Trophoblast cell (in vitro differentiated cells and primary cell): ENCODE measurements around the gene RNF19B.

Source experiments
- DNase-seq, 2 donors: peaks; one replicate each; pipeline ENCODE4 v3.0.0-alpha.2; 2016
- H2AFZ ChIP-seq: 2 replicates; pipeline ENCODE4 v1.6.1; 2013; ENCODE audit warnings: low read length, moderate library complexity, mild to moderate bottlenecking; ENCODE audit not compliant: insufficient read depth, poor library complexity
- H2AK5ac ChIP-seq: 2 replicates; pipeline ENCODE4 v1.6.1; 2013; ENCODE audit warnings: mild to moderate bottlenecking, low read length
- H2BK120ac ChIP-seq: 2 replicates; pipeline ENCODE4 v1.6.1; 2013; ENCODE audit warnings: low read length, mild to moderate bottlenecking, moderate library complexity; ENCODE audit not compliant: insufficient read depth, poor library complexity
- H2BK12ac ChIP-seq: 2 replicates; pipeline ENCODE4 v1.6.1; 2013; ENCODE audit warnings: mild to moderate bottlenecking, low read length, moderate library complexity
- H2BK5ac ChIP-seq: 2 replicates; pipeline ENCODE4 v1.6.1; 2013; ENCODE audit warnings: low read length, low read depth, moderate library complexity, mild to moderate bottlenecking; ENCODE audit not compliant: poor library complexity
- H3K14ac ChIP-seq: 2 replicates; pipeline ENCODE4 v1.6.1; 2013; ENCODE audit warnings: mild to moderate bottlenecking, low read length
- H3K18ac ChIP-seq: 2 replicates; pipeline ENCODE4 v1.6.1; 2013; ENCODE audit warnings: mild to moderate bottlenecking, low read length
- H3K23ac ChIP-seq: 2 replicates; pipeline ENCODE4 v1.6.1; 2013; ENCODE audit warnings: low read length
- H3K27ac ChIP-seq: 2 replicates; pipeline ENCODE4 v1.5.1; 2013; ENCODE audit warnings: low read depth, mild to moderate bottlenecking, inconsistent platforms, low read length, moderate library complexity
- H3K27me3 ChIP-seq: 2 replicates; pipeline ENCODE4 v1.6.1; 2013; ENCODE audit warnings: inconsistent platforms, mild to moderate bottlenecking, low read length, moderate library complexity; ENCODE audit not compliant: insufficient read depth
- H3K36me3 ChIP-seq, 2 experiments: 1 replicate in 1 of 2; 2 replicates in 1 of 2; pipeline ENCODE4 v1.6.1; 2013; ENCODE audit warnings: low read length in 2 of 2, mild to moderate bottlenecking in 2 of 2, moderate library complexity in 1 of 2; ENCODE audit not compliant: insufficient read depth in 2 of 2, control insufficient read depth in 1 of 2
- H3K4ac ChIP-seq: 2 replicates; pipeline ENCODE4 v1.6.1; 2013; ENCODE audit warnings: low read depth, mild to moderate bottlenecking, low read length, moderate library complexity
- H3K4me1 ChIP-seq, 2 experiments: 1 replicate in 1 of 2; 2 replicates in 1 of 2; pipeline ENCODE4 v1.6.1; 2013; ENCODE audit warnings: low read length in 2 of 2, mild to moderate bottlenecking in 2 of 2, moderate library complexity in 1 of 2; ENCODE audit not compliant: insufficient read depth in 2 of 2, control insufficient read depth in 1 of 2
- H3K4me2 ChIP-seq: 2 replicates; pipeline ENCODE4 v1.6.1; 2013; ENCODE audit warnings: inconsistent platforms, mild to moderate bottlenecking, low read length, moderate library complexity
- H3K4me3 ChIP-seq: 2 replicates; pipeline ENCODE4 v1.5.1; 2013; ENCODE audit warnings: mild to moderate bottlenecking, low read depth, low read length, inconsistent platforms
- H3K79me1 ChIP-seq: one replicate; pipeline ENCODE4 v1.6.1; 2013; ENCODE audit warnings: low read length
- H3K79me2 ChIP-seq: 2 replicates; pipeline ENCODE4 v1.6.1; 2013; ENCODE audit warnings: low read length, mild to moderate bottlenecking; ENCODE audit not compliant: control insufficient read depth, insufficient read depth, poor library complexity
- H3K9ac ChIP-seq: 2 replicates; pipeline ENCODE4 v1.6.1; 2013; ENCODE audit warnings: mild to moderate bottlenecking, low read length
- H3K9me3 ChIP-seq: 2 replicates; pipeline ENCODE4 v1.6.1; 2013; ENCODE audit warnings: low read depth, mild to moderate bottlenecking, control low read depth, inconsistent platforms, low read length; ENCODE audit not compliant: insufficient read depth
- H4K12ac ChIP-seq: 2 replicates; pipeline ENCODE4 v1.6.1; 2013; ENCODE audit warnings: low read depth, mild to moderate bottlenecking, low read length, moderate library complexity
- H4K8ac ChIP-seq: 2 replicates; pipeline ENCODE4 v1.6.1; 2013; ENCODE audit warnings: low read depth, mild to moderate bottlenecking, low read length, moderate library complexity
- H4K91ac ChIP-seq: one replicate; pipeline ENCODE4 v1.6.1; 2013; ENCODE audit warnings: low read depth, mild to moderate bottlenecking, low read length, moderate library complexity
- WGBS: extraction: QIAGEN DNeasy Blood & Tissue Kit; methylation state at CpG from one replicate; pipeline ENCODE4 v1.1.7; 2013; ENCODE audit warnings: missing lambda C conversion rate; ENCODE audit not compliant: insufficient read length, insufficient coverage; ENCODE audit errors: extremely low coverage; 5-methylcytosine and 5-hydroxymethylcytosine counted together

Gene RNF19B

DNA sequence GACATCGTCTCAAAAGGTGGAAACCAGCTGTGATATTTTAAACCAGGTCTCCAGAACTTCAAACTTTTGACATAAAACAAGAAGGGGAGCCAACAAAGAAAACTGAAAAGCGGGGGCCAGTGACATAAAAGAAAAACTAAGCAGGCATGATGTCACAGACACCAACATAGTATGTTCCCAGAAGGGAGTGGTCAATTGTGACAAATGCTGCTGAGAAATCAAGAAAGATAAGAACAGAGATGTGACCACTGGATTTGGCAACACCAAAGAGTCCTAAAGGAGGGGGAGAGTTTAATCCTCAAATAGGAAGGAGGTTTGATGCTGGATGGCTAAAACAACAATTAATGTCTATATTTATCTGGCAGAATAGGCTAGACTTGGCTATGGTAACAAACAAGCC is 2.3 kb upstream of the RNF19B start:
- H3K23ac ChIP-seq: no peak overlapping the region
- no peak overlapping the region for H2BK120ac ChIP-seq
- H3K79me2 ChIP-seq: peaks cover 8% of the 10 kb centered on the region
- H3K14ac ChIP-seq: no peak overlapping the region
- no peak overlapping the region for H4K12ac ChIP-seq
- H4K91ac ChIP-seq: no peak overlapping the region
- no peaks in the 10 kb centered on the region for H3K36me3 ChIP-seq
- H2BK5ac ChIP-seq: no peak overlapping the region
- no peak overlapping the region for H2AK5ac ChIP-seq
- no peak overlapping the region for H4K8ac ChIP-seq
- no peak for DNase-seq
- no peak overlapping the region for H3K4ac ChIP-seq
- H3K4me2 ChIP-seq: no peak overlapping the region
- H2BK12ac ChIP-seq: no peak overlapping the region
- no peak overlapping the region for H3K27ac ChIP-seq
- no peak overlapping the region for H3K4me3 ChIP-seq
- no CpG with 5 or more reads among the region's 2 CpGs for WGBS
- no peaks in the 10 kb centered on the region for H3K27me3 ChIP-seq
- H3K9ac ChIP-seq: no peak overlapping the region
- H2AFZ ChIP-seq: no peak overlapping the region
- peaks cover 8% of the 10 kb centered on the region for H3K79me1 ChIP-seq
- H3K4me1 ChIP-seq: peaks cover 4 to 10% of the 10 kb centered on the region in 2 experiments
- H3K18ac ChIP-seq: no peak overlapping the region
- peaks cover 2% of the 10 kb centered on the region for H3K9me3 ChIP-seq

DNA sequence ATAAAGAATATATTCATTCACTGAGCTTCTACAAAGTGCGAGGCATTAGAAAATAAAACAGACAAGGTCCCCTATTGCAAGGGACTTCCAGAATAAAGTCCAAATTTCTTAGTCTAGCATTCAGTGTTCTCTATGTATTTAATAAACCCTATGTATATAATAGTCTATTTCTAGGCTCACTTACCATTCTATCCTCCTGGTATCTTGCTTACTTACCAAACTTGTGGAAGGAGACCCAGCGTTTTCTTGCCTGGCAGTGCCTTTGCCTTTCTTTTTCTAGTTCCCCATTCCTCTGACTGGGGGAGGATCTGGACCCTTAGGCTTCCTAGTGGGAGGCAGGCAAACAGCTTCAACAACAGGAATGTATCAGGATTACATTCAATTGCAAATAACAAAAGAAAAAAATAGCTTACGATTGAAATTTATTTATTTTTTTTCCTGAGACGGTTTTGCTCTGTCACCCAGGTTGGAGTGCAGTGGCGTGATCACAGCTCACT is 690 bp upstream of the RNF19B start:
- H3K36me3 ChIP-seq: no peaks in the 10 kb centered on the region
- H3K14ac ChIP-seq: no peak overlapping the region
- DNase-seq: no peak
- H3K4me1 ChIP-seq: peaks cover 4 to 10% of the 10 kb centered on the region in 2 experiments
- no peak overlapping the region for H4K8ac ChIP-seq
- H2BK5ac ChIP-seq: no peak overlapping the region
- H3K18ac ChIP-seq: no peak overlapping the region
- H3K9me3 ChIP-seq: peaks cover 2% of the 10 kb centered on the region
- H3K79me2 ChIP-seq: peaks cover 8% of the 10 kb centered on the region
- no peak overlapping the region for H4K91ac ChIP-seq
- peak overlapping the region; percentile 50 for H3K4me2 ChIP-seq
- H3K27ac ChIP-seq: no peak overlapping the region
- H3K79me1 ChIP-seq: peaks cover 8% of the 10 kb centered on the region
- H3K4ac ChIP-seq: no peak overlapping the region
- WGBS: no CpG with 5 or more reads among the region's 5 CpGs
- H4K12ac ChIP-seq: no peak overlapping the region
- no peak overlapping the region for H3K4me3 ChIP-seq
- H3K27me3 ChIP-seq: no peaks in the 10 kb centered on the region
- H3K9ac ChIP-seq: no peak overlapping the region
- no peak overlapping the region for H2BK120ac ChIP-seq
- H3K23ac ChIP-seq: no peak overlapping the region
- H2BK12ac ChIP-seq: no peak overlapping the region
- no peak overlapping the region for H2AK5ac ChIP-seq
- no peak overlapping the region for H2AFZ ChIP-seq

- peaks cover 8% of the 10 kb centered on the region for H3K79me1 ChIP-seq
- H3K4me2 ChIP-seq: peak overlapping the region; percentile 96
- H2BK5ac ChIP-seq: peak overlapping the region; percentile 51
- peak overlapping the region; percentile 96 for H3K4me3 ChIP-seq
- H3K79me2 ChIP-seq: peaks cover 8% of the 10 kb centered on the region
- H3K14ac ChIP-seq: peak overlapping the region; percentile 38
- peak overlapping the region; percentile 24 for H4K8ac ChIP-seq
- H3K9me3 ChIP-seq: peaks cover 2% of the 10 kb centered on the region
- H3K23ac ChIP-seq: no peak overlapping the region
- H4K12ac ChIP-seq: no peak overlapping the region
- H3K9ac ChIP-seq: peak overlapping the region; percentile 71
- no peaks in the 10 kb centered on the region for H3K36me3 ChIP-seq
- peak overlapping the region; percentile 56 for H3K4ac ChIP-seq
- H3K4me1 ChIP-seq: peaks cover 4 to 7% of the 10 kb centered on the region in 2 experiments
- no peak overlapping the region for H2AK5ac ChIP-seq
- peak; percentile 87 for DNase-seq
- H2BK120ac ChIP-seq: peak overlapping the region; percentile 40
- no peaks in the 10 kb centered on the region for H3K27me3 ChIP-seq
- no CpG with 5 or more reads among the region's 78 CpGs for WGBS
- H4K91ac ChIP-seq: peak overlapping the region; percentile 69
- peak overlapping the region; percentile 64 for H3K18ac ChIP-seq
- peak overlapping the region; percentile 46 for H3K27ac ChIP-seq
- H2BK12ac ChIP-seq: peak overlapping the region; percentile 21
- peak overlapping the region; percentile 71 for H2AFZ ChIP-seq
These were observed 706 bp downstream of the RNF19B start for GRCh38 chr1:32963746-32964460.

GRCh38 chr1:32962248-32962896 is 2.2 kb downstream of the RNF19B start:
- H3K4me2 ChIP-seq: peak overlapping the region; percentile 53
- H3K9me3 ChIP-seq: peaks cover 2% of the 10 kb centered on the region
- H4K12ac ChIP-seq: no peak overlapping the region
- H2BK120ac ChIP-seq: no peak overlapping the region
- no peak overlapping the region for H3K9ac ChIP-seq
- H4K91ac ChIP-seq: no peak overlapping the region
- H3K27me3 ChIP-seq: no peaks in the 10 kb centered on the region
- H2AFZ ChIP-seq: no peak overlapping the region
- H2BK12ac ChIP-seq: no peak overlapping the region
- H4K8ac ChIP-seq: no peak overlapping the region
- H2AK5ac ChIP-seq: no peak overlapping the region
- H3K36me3 ChIP-seq: no peaks in the 10 kb centered on the region
- H3K14ac ChIP-seq: no peak overlapping the region
- H3K18ac ChIP-seq: no peak overlapping the region
- H3K79me1 ChIP-seq: peaks cover 8% of the 10 kb centered on the region
- no CpG with 5 or more reads among the region's 6 CpGs for WGBS
- no peak overlapping the region for H2BK5ac ChIP-seq
- no peak overlapping the region for H3K4me3 ChIP-seq
- no peak for DNase-seq
- H3K27ac ChIP-seq: no peak overlapping the region
- H3K23ac ChIP-seq: no peak overlapping the region
- peak overlapping the region; percentile 27 for H3K4ac ChIP-seq
- H3K79me2 ChIP-seq: peaks cover 8% of the 10 kb centered on the region
- peaks cover 4 to 7% of the 10 kb centered on the region in 2 experiments for H3K4me1 ChIP-seq
